HL-60 (cell line): ENCODE measurements around the gene DPAGT1.
A peak's percentile ranks its signal among the peaks of the same experiment; 100 is the strongest.

Experiments used
- DNase-seq, 2 experiments: peaks; one replicate each; pipeline ENCODE4 v3.0.0-alpha.2; 2010 to 2020; ENCODE audit warnings: low read depth in 1 of 2, low spot score in 1 of 2
- H3K27ac ChIP-seq: fragments of 250-450 bp; sonication (Bioruptor Pico); replicated peaks from 2 replicates; pipeline ENCODE4 v1.5.1; 2020; ENCODE audit warnings: mild to moderate bottlenecking, moderate library complexity
- H3K27me3 ChIP-seq: fragments of 250-450 bp; sonication (Bioruptor Pico); 2 replicates; pipeline ENCODE4 v1.5.1; 2021; ENCODE audit warnings: mild to moderate bottlenecking, moderate library complexity; ENCODE audit not compliant: insufficient read depth, poor library complexity, severe bottlenecking
- H3K4me3 ChIP-seq: replicated peaks from 2 replicates; pipeline ENCODE4 v1.5.1; 2011; ENCODE audit warnings: mild to moderate bottlenecking, control low read depth, low read length; ENCODE audit not compliant: insufficient read depth
- GABPA ChIP-seq: IDR thresholded peaks from 2 replicates; pipeline ENCODE4 v1.6.1; 2012; ENCODE audit warnings: low read depth
- POLR2AphosphoS5 ChIP-seq: IDR thresholded peaks from 2 replicates; pipeline ENCODE4 v1.6.1; 2012; ENCODE audit warnings: low read depth
- SPI1 ChIP-seq: IDR thresholded peaks from 2 replicates; pipeline ENCODE4 v1.6.1; 2012; ENCODE audit warnings: low read depth, mild to moderate bottlenecking, borderline replicate concordance
- TF ChIP-seq, protein P1 (sequence below): IDR thresholded peaks from 2 replicates; pipeline ENCODE4 v1.6.1; 2012; ENCODE audit warnings: low read depth; ENCODE audit not compliant: insufficient replicate concordance
- TF ChIP-seq, protein P2 (sequence below): IDR thresholded peaks from one replicate; pipeline ENCODE4 v1.5.1; 2011; ENCODE audit warnings: low read length, control low read depth, inconsistent platforms; ENCODE audit not compliant: insufficient read depth

Gene DPAGT1

GRCh38 chr11:119121008-119121810 lies 19.6 kb upstream of the DPAGT1 start, which contains the start of gene HINFP:
Gene HINFP, plus strand, starts transcription at chr11:119121580. Its CDS starts 5,365 bp downstream, at chr11:119126945.
- Histone ChIP-seq H3K27me3 (no peaks in the 10 kb centered on the region), H3K27ac (peak within 1 kb of the TSS; percentile 73), H3K4me3 (peak within 1 kb of the TSS; percentile 94)
- TF ChIP-seq, protein P1, sequence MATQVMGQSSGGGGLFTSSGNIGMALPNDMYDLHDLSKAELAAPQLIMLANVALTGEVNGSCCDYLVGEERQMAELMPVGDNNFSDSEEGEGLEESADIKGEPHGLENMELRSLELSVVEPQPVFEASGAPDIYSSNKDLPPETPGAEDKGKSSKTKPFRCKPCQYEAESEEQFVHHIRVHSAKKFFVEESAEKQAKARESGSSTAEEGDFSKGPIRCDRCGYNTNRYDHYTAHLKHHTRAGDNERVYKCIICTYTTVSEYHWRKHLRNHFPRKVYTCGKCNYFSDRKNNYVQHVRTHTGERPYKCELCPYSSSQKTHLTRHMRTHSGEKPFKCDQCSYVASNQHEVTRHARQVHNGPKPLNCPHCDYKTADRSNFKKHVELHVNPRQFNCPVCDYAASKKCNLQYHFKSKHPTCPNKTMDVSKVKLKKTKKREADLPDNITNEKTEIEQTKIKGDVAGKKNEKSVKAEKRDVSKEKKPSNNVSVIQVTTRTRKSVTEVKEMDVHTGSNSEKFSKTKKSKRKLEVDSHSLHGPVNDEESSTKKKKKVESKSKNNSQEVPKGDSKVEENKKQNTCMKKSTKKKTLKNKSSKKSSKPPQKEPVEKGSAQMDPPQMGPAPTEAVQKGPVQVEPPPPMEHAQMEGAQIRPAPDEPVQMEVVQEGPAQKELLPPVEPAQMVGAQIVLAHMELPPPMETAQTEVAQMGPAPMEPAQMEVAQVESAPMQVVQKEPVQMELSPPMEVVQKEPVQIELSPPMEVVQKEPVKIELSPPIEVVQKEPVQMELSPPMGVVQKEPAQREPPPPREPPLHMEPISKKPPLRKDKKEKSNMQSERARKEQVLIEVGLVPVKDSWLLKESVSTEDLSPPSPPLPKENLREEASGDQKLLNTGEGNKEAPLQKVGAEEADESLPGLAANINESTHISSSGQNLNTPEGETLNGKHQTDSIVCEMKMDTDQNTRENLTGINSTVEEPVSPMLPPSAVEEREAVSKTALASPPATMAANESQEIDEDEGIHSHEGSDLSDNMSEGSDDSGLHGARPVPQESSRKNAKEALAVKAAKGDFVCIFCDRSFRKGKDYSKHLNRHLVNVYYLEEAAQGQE, result no peak
- peak; percentile 19; the same call in 1 of the 2 replicates for TF ChIP-seq SPI1
- TF ChIP-seq POLR2AphosphoS5, result peak; percentile 84
- TF ChIP-seq GABPA, result peak; percentile 64; the same call in 1 of the 2 replicates
- TF ChIP-seq, protein P2, sequence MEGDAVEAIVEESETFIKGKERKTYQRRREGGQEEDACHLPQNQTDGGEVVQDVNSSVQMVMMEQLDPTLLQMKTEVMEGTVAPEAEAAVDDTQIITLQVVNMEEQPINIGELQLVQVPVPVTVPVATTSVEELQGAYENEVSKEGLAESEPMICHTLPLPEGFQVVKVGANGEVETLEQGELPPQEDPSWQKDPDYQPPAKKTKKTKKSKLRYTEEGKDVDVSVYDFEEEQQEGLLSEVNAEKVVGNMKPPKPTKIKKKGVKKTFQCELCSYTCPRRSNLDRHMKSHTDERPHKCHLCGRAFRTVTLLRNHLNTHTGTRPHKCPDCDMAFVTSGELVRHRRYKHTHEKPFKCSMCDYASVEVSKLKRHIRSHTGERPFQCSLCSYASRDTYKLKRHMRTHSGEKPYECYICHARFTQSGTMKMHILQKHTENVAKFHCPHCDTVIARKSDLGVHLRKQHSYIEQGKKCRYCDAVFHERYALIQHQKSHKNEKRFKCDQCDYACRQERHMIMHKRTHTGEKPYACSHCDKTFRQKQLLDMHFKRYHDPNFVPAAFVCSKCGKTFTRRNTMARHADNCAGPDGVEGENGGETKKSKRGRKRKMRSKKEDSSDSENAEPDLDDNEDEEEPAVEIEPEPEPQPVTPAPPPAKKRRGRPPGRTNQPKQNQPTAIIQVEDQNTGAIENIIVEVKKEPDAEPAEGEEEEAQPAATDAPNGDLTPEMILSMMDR, result no peak
- DNase-seq, result peak; percentile 99 to 100

- no peaks in the 10 kb centered on the region for H3K27me3 ChIP-seq
- DNase-seq, result no peak
- H3K4me3 ChIP-seq, result peak overlapping the region; percentile 41
- TF ChIP-seq POLR2AphosphoS5, result no peak
- TF ChIP-seq, protein P2, result no peak
- H3K27ac ChIP-seq, result peak overlapping the region; percentile 69
These were observed 19.0 kb upstream of the DPAGT1 start for GRCh38 chr11:119120639-119121007.

GRCh38 chr11:119118946-119119345 lies 17.3 kb upstream of the DPAGT1 start:
- Histone ChIP-seq H3K27me3 (no peaks in the 10 kb centered on the region), H3K27ac (no peak overlapping the region), H3K4me3 (no peak overlapping the region)
- no peak for DNase-seq
- TF ChIP-seq POLR2AphosphoS5 (no peak), SPI1 (no peak), GABPA (no peak)
- TF ChIP-seq, protein P1, result no peak
- TF ChIP-seq, protein P2, result no peak
